A673 (cell line): Measurements from ENCODE around the gene RASSF8.

Experiments
- CTCF ChIP-seq: fragments of 300-800, 200-600 bp; sonication (generic); conservative IDR thresholded peaks from 2 replicates; pipeline ENCODE4 v1.5.1; 2017; ENCODE audit warnings: low read depth, mild to moderate bottlenecking, antibody characterized with exemption, low read length, moderate library complexity, mixed read lengths
- EZH2 ChIP-seq: fragments of 200-600 bp; sonication (generic); IDR thresholded peaks from 2 replicates; pipeline ENCODE4 v1.6.1; 2017; ENCODE audit warnings: borderline replicate concordance, low read depth, mild to moderate bottlenecking, mixed read lengths, antibody characterized with exemption, low read length; ENCODE audit not compliant: poor library complexity, severe bottlenecking

GRCh38 chr12:25984759-25985158 lies 26.3 kb downstream of the RASSF8 start:
- TF ChIP-seq EZH2: no peak
- no peak for TF ChIP-seq CTCF
